Sigmoid colon (tissue), 4 donors: Measurements from ENCODE around the gene SSH3.

Experiments used
- CTCF ChIP-seq, 4 experiments: fragments of 450-650 bp in 3 of 4; fragments of 200-600 bp in 1 of 4; IDR thresholded peaks; one replicate each; pipeline ENCODE4 v1.5.1; 2016 to 2019; ENCODE audit warnings: antibody characterized with exemption in 4 of 4, mild to moderate bottlenecking in 3 of 4, moderate library complexity in 2 of 4
- POLR2A ChIP-seq, 2 donors: fragments of 450-650 bp; IDR thresholded peaks; one replicate each; pipeline ENCODE4 v1.6.1; 2016; ENCODE audit warnings: antibody characterized with exemption in 2 of 2, mild to moderate bottlenecking in 2 of 2, moderate library complexity in 2 of 2
- POLR2AphosphoS5 ChIP-seq, 4 donors: sonication (generic); formaldehyde crosslinking; IDR thresholded peaks; one replicate each; pipeline ENCODE4 v1.6.1; 2017; ENCODE audit warnings: antibody characterized with exemption in 4 of 4

DNA sequence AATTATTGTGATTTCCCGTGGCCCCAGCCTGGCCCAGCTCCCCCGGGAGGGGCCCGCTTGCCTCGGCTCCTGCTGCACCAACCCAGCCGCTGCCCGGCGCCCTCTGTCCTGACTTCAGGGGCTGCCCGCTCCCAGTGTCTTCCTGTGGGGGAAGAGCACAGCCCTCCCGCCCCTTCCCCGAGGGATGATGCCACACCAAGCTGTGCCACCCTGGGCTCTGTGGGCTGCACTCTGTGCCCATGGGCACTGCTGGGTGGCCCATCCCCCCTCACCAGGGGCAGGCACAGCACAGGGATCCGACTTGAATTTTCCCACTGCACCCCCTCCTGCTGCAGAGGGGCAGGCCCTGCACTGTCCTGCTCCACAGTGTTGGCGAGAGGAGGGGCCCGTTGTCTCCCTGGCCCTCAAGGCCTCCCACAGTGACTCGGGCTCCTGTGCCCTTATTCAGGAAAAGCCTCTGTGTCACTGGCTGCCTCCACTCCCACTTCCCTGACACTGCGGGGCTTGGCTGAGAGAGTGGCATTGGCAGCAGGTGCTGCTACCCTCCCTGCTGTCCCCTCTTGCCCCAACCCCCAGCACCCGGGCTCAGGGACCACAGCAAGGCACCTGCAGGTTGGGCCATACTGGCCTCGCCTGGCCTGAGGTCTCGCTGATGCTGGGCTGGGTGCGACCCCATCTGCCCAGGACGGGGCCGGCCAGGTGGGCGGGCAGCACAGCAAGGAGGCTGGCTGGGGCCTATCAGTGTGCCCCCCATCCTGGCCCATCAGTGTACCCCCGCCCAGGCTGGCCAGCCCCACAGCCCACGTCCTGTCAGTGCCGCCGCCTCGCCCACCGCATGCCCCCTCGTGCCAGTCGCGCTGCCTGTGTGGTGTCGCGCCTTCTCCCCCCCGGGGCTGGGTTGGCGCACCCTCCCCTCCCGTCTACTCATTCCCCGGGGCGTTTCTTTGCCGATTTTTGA is 17.5 kb upstream of the SSH3 start:
- TF ChIP-seq CTCF (IDR thresholded peaks at IDR 0.05) (no peak), POLR2A (IDR thresholded peaks at IDR 0.05) (no peak), POLR2AphosphoS5 (IDR thresholded peaks at IDR 0.05) (no peak)
